VCaP (cell line): ENCODE data around the gene CHMP2B.
"Not testable (repeated sequence)": the region's sequence is repeated elsewhere in the genome, so short reads cannot be mapped to it uniquely, and the experiment has no call there.

Source experiments
- H3K27ac ChIP-seq: fragments of 450-650 bp; 2 replicates; pipeline ENCODE4 v1.5.1; 2017
- TF ChIP-seq, protein P1 (sequence below): fragments of 450-650 bp; conservative IDR thresholded peaks from 2 replicates; pipeline ENCODE4 v1.5.1; 2017; ENCODE audit warnings: mild to moderate bottlenecking, moderate library complexity

CHMP2B gene

GRCh38 chr3:87228316-87228715, 1.2 kb downstream of the CHMP2B start:
- peak overlapping the region; percentile 89 for H3K27ac ChIP-seq
- TF ChIP-seq, protein P1, sequence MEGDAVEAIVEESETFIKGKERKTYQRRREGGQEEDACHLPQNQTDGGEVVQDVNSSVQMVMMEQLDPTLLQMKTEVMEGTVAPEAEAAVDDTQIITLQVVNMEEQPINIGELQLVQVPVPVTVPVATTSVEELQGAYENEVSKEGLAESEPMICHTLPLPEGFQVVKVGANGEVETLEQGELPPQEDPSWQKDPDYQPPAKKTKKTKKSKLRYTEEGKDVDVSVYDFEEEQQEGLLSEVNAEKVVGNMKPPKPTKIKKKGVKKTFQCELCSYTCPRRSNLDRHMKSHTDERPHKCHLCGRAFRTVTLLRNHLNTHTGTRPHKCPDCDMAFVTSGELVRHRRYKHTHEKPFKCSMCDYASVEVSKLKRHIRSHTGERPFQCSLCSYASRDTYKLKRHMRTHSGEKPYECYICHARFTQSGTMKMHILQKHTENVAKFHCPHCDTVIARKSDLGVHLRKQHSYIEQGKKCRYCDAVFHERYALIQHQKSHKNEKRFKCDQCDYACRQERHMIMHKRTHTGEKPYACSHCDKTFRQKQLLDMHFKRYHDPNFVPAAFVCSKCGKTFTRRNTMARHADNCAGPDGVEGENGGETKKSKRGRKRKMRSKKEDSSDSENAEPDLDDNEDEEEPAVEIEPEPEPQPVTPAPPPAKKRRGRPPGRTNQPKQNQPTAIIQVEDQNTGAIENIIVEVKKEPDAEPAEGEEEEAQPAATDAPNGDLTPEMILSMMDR, result no peak

GRCh38 chr3:87229113-87229512, 2.0 kb downstream of the CHMP2B start:
- no peak overlapping the region for H3K27ac ChIP-seq
- TF ChIP-seq, protein P1, result no peak

- H3K27ac ChIP-seq, result no peak overlapping the region
- TF ChIP-seq, protein P1, result no peak
Measured at GRCh38 chr3:87233805-87234204, 6.7 kb downstream of the CHMP2B start.

DNA sequence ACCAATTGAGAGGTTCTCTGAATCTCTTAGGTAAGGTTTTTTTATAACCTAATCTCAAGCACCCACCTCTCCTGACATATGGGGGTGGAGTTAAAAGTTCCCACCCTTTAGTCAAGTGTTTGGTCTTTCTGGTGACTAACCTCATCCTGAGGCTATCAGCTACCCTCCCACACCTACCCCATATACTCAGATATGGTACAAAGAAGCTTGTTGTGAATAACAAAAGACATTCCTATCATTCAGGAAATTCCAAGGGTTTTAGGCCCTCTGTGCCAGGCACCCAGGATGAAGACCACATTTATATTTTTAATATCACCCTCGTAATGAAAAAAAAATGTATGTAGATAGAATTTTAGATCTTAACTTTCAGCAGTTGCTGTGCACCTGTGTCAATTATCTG, 9.0 kb downstream of the CHMP2B start:
- H3K27ac ChIP-seq, result no peak overlapping the region
- TF ChIP-seq, protein P1, result no peak

DNA sequence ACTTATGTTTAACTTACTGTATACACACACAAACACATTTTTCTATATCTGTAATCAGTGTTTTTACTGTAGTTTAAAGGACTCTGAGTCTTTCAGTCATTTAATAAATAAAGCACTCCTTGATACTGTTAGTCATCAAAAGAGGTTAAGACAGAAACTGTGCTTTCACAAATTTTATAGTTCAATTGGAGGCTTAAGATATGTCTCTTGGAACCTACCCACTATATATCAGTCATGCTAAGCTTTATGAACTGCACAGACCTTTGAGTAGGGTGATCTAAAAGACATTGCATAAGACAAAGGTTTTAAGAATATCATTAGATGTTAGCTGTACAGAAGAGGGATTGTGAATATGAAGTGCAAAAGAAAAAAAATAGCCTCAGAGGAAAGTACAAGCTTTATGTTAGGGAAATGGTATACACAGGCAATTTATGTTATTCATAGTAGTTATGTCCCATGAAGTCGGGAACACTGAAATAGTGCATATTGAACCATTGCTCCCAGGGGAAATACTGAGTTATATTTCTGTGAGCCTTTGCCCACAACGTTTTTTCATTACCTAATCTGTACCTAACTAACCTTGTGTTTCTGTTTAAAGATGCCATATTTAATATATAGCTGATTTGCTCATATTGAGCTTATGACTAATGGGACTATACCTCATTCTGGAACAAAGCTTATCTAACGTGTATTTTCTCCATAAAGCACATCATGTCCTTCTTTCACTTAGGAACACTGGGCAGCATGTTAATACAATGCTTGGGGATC, 19.7 kb downstream of the CHMP2B start:
- TF ChIP-seq, protein P1, result no peak
- no peak overlapping the region for H3K27ac ChIP-seq

DNA sequence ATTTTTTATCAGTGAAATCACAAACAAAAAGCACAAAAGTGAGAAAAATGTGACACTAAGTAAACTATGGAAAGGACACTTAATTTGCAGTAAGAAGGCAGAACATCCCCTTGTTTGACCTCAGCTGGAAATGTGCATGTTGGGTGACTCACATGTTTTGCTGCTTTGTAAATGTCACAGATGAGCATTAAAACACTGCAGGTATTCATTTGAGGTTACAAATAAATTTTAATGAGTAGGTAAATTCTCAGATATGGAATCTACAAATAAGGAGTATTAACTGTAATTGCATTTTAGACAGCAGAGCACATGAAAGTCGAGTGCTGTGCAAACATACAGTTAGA, 20.3 kb downstream of the CHMP2B start:
- no peak overlapping the region for H3K27ac ChIP-seq
- TF ChIP-seq, protein P1, result no peak

DNA sequence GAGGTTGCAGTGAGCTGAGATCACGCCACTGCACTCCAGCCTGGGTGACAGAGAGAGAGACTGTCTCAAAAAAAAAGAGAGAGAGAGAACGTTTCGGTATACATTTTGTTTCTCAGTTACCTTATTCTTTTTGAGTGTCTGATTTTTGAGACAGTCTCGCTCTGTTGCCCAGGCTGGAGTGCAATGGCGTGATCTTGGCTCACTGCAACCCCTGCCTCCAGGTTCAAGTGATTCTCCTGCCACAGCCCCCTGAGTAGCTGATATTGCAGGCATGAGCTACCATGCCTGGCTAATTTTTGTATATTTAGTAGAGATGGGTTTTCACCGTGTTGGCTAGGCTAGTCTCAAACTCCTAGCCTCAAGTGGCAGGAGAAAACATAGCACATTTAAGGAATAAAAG, 21.1 kb downstream of the CHMP2B start:
- H3K27ac ChIP-seq, result not testable (repeated sequence)

GRCh38 chr3:87248831-87249230, 21.7 kb downstream of the CHMP2B start:
- no peak overlapping the region for H3K27ac ChIP-seq
- TF ChIP-seq, protein P1, result no peak
